NCI-H446 treated with DMSO at 0.1 percent for 48 hours (cell line): ENCODE results near the gene UBASH3B.

Experiments
- DNase-seq: peaks from one replicate; lab custom pipeline; 2025; lab: John Stamatoyannopoulos, UW

UBASH3B gene

GRCh38 chr11:122784325-122784955, 128.9 kb downstream of the UBASH3B start:
- DNase-seq: no peak

DNA sequence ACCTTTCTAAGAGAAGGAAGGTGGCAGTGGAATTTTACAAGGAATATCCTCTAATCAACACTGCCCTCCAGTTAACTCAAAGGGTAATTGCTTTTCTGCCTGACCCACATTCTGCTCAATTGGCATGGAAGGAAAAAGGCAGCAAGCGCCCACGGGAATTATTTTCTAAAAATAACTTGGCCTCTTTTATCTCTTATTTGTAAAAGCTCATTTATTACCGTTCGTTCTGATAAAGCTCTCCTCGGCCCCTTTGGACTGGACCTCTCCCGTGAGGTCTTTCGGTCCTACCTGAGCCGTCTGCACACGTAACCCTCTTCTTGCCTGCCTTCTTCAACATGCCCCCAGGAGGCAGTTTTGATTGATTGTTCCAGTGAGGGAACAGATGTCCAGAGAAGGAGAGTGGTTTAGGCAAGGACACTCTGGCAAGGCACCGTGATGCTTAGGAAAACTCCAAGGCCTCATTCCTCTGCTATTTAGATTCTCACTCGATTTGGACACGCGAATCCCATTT, 129.6 kb downstream of the UBASH3B start:
- no peak for DNase-seq

GRCh38 chr11:122786896-122787295, 131.4 kb downstream of the UBASH3B start:
- no peak for DNase-seq

- DNase-seq: no peak
Observed at GRCh38 chr11:122788781-122789535, 133.4 kb downstream of the UBASH3B start.

- no peak for DNase-seq
Observed at GRCh38 chr11:122789907-122790306, 134.4 kb downstream of the UBASH3B start.

DNA sequence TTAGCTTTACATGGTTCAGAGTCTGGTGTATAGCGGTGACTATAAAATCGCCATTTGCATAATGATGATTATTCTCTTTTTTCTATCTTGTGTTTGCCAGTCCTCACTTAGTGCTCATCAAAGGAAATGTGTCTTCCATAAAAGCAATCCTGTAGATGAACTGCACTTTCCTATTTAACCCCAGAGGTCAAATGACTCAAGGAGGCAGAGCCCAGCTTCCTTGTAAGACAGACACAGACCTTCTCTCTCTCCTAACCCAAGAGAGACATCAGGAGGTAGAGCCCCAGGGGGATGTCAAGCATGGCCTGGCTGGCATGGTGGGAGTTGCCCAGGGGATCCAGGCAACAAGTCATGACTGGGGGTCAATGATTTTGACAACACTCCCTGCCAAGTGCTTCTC, 135.9 kb downstream of the UBASH3B start:
- no peak for DNase-seq

GRCh38 chr11:122791836-122792235, 136.3 kb downstream of the UBASH3B start:
- no peak for DNase-seq

DNA sequence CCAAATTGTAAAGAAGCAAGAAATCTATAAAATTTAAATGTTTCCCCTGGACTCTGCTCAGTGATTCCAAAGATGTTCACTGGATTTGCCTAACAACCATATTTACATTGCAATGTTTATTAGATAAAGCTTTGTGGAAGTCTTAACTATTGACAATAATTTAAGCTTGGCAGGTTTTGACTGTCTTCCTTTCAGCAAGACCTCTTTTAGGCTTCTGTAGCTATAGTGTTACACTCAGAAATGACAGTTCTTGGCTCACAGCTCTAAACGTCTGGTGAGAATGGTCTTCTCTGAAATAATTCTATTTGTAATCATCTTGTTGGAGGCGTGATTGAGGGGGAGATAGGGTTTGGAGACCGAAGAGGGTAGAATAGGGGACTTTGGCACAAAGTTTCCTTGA, 138.0 kb downstream of the UBASH3B start:
- no peak for DNase-seq

- DNase-seq: no peak
Observed at GRCh38 chr11:122795307-122795706, 139.8 kb downstream of the UBASH3B start.

- DNase-seq: no peak
Observed at GRCh38 chr11:122796128-122796717, 140.7 kb downstream of the UBASH3B start.

GRCh38 chr11:122797651-122798050, 142.1 kb downstream of the UBASH3B start:
- DNase-seq: no peak

- DNase-seq: no peak
Observed at GRCh38 chr11:122799406-122800105, 144.0 kb downstream of the UBASH3B start.

DNA sequence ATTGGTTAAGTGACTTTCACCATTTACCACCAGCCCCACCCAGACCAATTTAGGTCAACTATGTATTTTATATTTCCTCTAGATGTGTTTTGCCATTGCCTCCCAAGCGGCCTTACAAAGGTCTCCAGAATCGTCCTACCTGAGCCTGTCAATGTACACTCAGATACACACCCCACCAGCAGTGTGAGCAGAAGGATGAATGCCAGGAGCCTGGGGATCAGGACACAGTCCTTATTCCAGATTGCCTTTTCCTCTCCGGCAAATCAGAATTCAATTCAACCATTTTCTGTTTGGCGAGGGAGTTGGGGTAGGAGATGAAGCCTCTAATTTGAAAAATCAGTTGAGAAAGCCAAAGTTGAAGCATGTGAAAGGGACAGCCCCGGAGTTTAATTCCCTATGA, 147.4 kb downstream of the UBASH3B start:
- no peak for DNase-seq

DNA sequence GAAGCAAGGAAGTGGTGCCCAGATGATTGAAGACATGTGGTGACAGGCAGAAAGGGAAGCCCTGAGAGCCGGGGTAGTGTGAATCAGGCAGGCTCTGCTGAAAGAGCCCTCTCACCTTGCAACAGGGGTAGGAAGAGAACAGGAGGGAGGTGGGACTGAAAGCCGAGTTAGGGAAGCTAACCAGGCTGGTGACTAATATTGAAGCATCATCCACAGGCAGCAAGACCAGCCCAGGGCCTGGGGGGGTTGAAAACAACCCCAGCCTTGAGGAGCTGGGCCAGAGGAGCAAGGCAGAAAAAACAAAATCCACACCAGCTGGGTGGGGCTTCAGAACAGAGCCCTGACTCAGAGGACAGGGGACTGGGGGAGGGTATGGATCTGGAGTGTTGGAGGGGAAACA, 147.8 kb downstream of the UBASH3B start:
- DNase-seq: no peak

- DNase-seq: no peak
Observed at GRCh38 chr11:122803716-122804115, 148.2 kb downstream of the UBASH3B start.

DNA sequence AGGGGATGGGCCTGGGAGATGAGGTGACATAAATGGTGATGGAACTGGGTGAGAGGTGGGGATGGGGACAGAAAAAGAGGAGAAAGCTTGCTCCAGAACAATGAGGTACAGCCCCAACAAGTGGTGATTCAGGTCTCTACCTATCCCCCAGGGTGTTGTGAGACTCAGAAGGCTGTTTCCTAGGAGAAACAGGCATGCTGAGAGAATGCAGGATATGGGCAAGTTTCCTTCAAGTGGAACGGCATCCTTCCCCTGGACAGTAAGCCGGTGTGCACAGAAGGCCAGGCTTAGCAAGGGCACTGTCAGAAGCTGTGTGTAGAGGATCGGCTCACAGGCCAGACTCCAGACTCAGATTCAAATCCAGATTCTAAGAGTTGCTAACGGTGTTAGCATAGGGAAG, 148.6 kb downstream of the UBASH3B start:
- no peak for DNase-seq

DNA sequence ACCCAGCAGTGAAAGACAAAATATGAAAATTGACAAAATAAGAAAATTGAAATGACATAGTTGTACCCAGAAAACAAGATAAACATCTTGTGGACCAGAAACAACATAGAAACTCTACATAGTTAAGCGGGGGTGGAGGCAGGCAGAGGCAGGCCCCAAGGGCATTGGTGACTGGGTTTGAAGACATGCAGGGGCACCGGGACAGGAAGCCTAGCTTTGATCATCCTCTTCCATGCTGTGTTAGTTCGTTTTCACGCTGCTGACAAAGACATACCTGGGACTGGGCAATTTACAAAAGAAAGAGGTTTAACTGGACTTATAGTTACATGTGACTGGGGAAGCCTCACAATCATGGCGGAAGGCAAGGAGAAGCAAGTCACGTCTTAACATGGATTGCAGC, 149.3 kb downstream of the UBASH3B start:
- DNase-seq: no peak

DNA sequence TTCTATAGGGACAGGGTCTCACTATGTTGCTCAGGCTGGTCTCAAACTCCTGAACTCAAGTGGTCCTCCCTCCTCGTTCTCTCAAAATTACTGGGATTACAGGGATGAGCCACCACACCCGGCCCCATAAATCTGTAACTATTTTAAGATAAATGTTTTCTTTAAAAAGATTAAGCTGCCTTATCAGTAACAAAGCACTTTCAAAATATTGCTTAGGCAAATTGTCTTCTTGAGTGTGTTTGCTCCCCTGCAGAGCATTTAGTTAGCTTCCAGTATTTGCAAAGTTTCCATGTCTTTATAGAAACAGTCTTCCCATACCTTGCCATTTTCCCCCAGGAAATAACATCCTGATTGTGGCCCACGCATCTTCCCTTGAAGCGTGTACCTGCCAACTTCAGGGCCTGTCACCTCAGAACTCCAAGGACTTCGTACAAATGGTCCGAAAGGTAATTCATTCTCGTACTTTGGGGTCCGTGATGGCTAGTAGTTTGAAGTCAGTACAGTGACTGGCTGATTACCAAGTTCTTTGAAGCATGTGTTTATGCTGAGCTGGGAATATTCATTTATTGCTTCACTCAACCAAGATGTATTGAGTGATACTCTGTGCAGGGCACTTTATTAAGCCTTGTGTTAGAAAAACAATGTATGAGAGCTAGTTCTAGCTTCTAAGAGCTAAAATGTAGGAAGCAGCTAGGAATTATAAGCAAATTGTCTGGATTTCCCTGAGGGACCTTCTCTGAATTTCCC, 152.4 kb downstream of the UBASH3B start:
- DNase-seq: no peak

- DNase-seq: no peak
Observed at GRCh38 chr11:122808478-122808869, 153.0 kb downstream of the UBASH3B start.

DNA sequence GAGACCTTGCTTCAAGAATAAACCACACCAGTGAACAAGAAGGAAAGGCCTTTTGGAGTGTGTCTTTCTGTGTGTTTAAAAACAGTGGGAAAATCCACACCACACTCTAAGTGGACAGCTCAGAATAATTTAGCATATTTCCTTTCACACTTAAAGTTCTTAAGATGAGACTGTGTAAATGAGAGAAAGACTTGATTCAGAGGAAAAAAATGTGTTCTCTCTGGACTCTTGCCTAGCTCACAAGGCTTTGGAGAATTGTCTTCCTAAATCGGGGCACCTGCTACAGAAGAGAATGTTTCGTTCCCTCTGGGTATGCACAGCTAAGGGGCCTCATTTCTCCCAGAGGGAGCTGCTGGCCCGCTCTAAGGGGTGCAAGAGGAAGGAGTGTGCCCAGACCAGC, 154.3 kb downstream of the UBASH3B start:
- DNase-seq: no peak

DNA sequence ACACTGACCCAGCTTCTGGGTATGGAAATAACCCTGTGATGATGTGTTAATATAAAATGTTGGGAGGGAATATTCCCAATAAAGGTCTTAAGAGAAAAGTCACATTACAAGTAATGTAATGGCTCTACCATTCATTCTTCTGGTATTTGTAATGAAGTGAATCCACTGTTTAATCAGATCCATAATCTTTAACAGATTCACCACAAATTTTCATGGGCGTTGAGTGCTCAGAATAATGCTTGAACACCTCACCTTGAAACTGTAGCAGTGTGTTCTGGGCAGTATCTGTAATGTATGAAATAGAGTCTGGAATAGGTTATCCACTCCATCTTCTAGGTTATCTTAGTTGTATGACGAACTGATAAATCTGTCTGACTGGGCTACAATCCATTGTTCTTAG, 156.2 kb downstream of the UBASH3B start:
- DNase-seq: no peak

- DNase-seq: no peak
Observed at GRCh38 chr11:122812638-122813037, 157.1 kb downstream of the UBASH3B start.
